ENCODE measurements around the gene SPRR2F. TPM values are rescaled to one million over a fixed set of nuclear protein-coding genes. Genes with fewer than 3 reads are reported as not detected.
"Not testable (repeated sequence)": the region's sequence is repeated elsewhere in the genome, so short reads cannot be mapped to it uniquely, and the experiment has no call there.

SPRR2F gene
- total RNA-seq, 1 donor from 2014 or later: not detected

- CTCF ChIA-PET: no interaction called here
- Mint-ChIP-seq H3K4me3 (no peak overlapping the region), H3K27ac (no peak overlapping the region), H3K9me3 (peaks cover 11% of the 10 kb centered on the region), H3K27me3 (peaks cover 12% of the 10 kb centered on the region), H3K4me1 (no peaks in the 10 kb centered on the region), H3K36me3 (ENCODE audit: low read depth) (no peaks in the 10 kb centered on the region)
- TF ChIP-seq CTCF (IDR thresholded peaks at IDR 0.05): no peak
- POLR2A ChIA-PET: no interaction called here
- DNase-seq: no peak
- intact Hi-C loops (cut with micrococcal nuclease): no loop called here
- no peak for ATAC-seq (ENCODE audit: low read depth)
Observed at GRCh38 chr1:153122831-153123421, 9.6 kb upstream of the SPRR2F start.

GRCh38 chr1:153120945-153121344, 7.6 kb upstream of the SPRR2F start:
- no peak for TF ChIP-seq CTCF (IDR thresholded peaks at IDR 0.05)
- peaks cover 21% of the 10 kb centered on the region for H3K27me3 Mint-ChIP-seq
- peaks cover 11% of the 10 kb centered on the region for H3K9me3 Mint-ChIP-seq
- ATAC-seq (ENCODE audit: low read depth) (no peak), DNase-seq (no peak)
- intact Hi-C loops (cut with micrococcal nuclease): no loop called here
- ChIA-PET CTCF (no interaction called here), POLR2A (no interaction called here)
- H3K36me3 Mint-ChIP-seq (ENCODE audit: low read depth): no peaks in the 10 kb centered on the region
- H3K27ac Mint-ChIP-seq: no peak overlapping the region
- no peaks in the 10 kb centered on the region for H3K4me1 Mint-ChIP-seq
- H3K4me3 Mint-ChIP-seq: no peak overlapping the region

- DNase-seq: no peak
- H3K4me3 Mint-ChIP-seq: no peak overlapping the region
Observed at GRCh38 chr1:153119491-153119971, 6.2 kb upstream of the SPRR2F start.

GRCh38 chr1:153115264-153115663, 1.9 kb upstream of the SPRR2F start:
- CTCF ChIA-PET; H3K4me1 Mint-ChIP-seq; DNase-seq; intact Hi-C loops (cut with micrococcal nuclease); H3K27ac Mint-ChIP-seq; POLR2A ChIA-PET; H3K36me3 Mint-ChIP-seq (ENCODE audit: low read depth); H3K9me3 Mint-ChIP-seq; H3K4me3 Mint-ChIP-seq; ATAC-seq (ENCODE audit: low read depth): not testable (repeated sequence)
- peaks cover 29% of the 10 kb centered on the region for H3K27me3 Mint-ChIP-seq

More at GRCh38 chr1:153119491-153119971, 6.2 kb upstream of the SPRR2F start:
- Mint-ChIP-seq H3K9me3 (peaks cover 2% of the 10 kb centered on the region), H3K4me1 (no peaks in the 10 kb centered on the region), H3K36me3 (ENCODE audit: low read depth) (no peaks in the 10 kb centered on the region), H3K27ac (no peak overlapping the region), H3K27me3 (peaks cover 29% of the 10 kb centered on the region)
- ChIA-PET CTCF (no interaction called here), POLR2A (no interaction called here)
- TF ChIP-seq CTCF (IDR thresholded peaks at IDR 0.05): no peak
- no peak for ATAC-seq (ENCODE audit: low read depth)
- intact Hi-C loops (cut with micrococcal nuclease): no loop called here

- POLR2A ChIA-PET; H3K4me3 Mint-ChIP-seq; DNase-seq; H3K9me3 Mint-ChIP-seq; H3K36me3 Mint-ChIP-seq (ENCODE audit: low read depth); intact Hi-C loops (cut with micrococcal nuclease); H3K4me1 Mint-ChIP-seq; ATAC-seq (ENCODE audit: low read depth); H3K27ac Mint-ChIP-seq; CTCF ChIA-PET: not testable (repeated sequence)
- H3K27me3 Mint-ChIP-seq: peaks cover 16% of the 10 kb centered on the region
Observed at GRCh38 chr1:153112454-153112853, 862 bp downstream of the SPRR2F start.

- peaks cover 5% of the 10 kb centered on the region for H3K9me3 Mint-ChIP-seq
- intact Hi-C loops (cut with micrococcal nuclease): no loop called here
- POLR2A ChIA-PET: no interaction called here
Observed at GRCh38 chr1:153100245-153100644, 13.1 kb downstream of the SPRR2F start.

More at GRCh38 chr1:153100245-153100644, 13.1 kb downstream of the SPRR2F start:
- H3K4me3 Mint-ChIP-seq: no peak overlapping the region
- no peak for ATAC-seq (ENCODE audit: low read depth)
- H3K4me1 Mint-ChIP-seq: no peaks in the 10 kb centered on the region
- peaks cover 22% of the 10 kb centered on the region for H3K27me3 Mint-ChIP-seq
- no peak overlapping the region for H3K27ac Mint-ChIP-seq
- CTCF ChIA-PET: no interaction called here
- no peaks in the 10 kb centered on the region for H3K36me3 Mint-ChIP-seq (ENCODE audit: low read depth)
- no peak for DNase-seq
- no peak for TF ChIP-seq CTCF (IDR thresholded peaks at IDR 0.05)

Data from activated B cell treated with CpG ODN at 0.5 μM for 24 hours (primary cell).